ENCODE measurements around the gene TRIM74.
"Not testable (repeated sequence)": the region's sequence is repeated elsewhere in the genome, so short reads cannot be mapped to it uniquely, and the experiment has no call there.

Gene TRIM74

DNA sequence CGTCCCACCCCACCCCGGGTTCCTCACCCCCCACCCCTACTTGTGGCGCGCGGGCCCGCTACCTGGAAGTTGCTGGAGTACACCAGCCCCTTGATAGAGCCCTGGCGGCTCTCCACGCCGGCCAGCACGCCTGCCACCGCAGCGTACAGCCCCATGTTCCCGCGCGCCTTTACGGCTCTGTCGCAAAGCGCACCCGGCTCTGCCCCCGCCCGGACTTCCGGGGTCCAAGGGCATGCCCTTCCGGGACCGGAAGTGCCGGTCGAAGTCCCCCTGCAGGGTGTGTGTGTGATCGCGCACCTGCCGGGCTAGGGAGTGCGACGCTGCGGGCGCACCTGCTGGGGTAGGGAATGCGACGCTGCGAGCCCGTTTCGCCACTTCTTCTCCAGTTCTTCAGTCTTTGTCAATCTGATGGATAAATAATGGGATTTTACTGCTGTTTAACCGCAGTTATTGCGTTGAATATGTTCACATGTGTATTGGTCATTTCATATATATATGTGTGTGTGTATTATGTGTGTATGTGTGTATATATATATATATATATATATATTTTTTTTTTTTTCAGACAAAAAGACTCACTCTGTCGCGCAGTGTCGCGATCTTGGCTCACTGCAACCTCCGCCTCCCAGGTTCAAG is 14.6 kb downstream of the TRIM74 start:
- not testable (repeated sequence) for DNase-seq

DNA sequence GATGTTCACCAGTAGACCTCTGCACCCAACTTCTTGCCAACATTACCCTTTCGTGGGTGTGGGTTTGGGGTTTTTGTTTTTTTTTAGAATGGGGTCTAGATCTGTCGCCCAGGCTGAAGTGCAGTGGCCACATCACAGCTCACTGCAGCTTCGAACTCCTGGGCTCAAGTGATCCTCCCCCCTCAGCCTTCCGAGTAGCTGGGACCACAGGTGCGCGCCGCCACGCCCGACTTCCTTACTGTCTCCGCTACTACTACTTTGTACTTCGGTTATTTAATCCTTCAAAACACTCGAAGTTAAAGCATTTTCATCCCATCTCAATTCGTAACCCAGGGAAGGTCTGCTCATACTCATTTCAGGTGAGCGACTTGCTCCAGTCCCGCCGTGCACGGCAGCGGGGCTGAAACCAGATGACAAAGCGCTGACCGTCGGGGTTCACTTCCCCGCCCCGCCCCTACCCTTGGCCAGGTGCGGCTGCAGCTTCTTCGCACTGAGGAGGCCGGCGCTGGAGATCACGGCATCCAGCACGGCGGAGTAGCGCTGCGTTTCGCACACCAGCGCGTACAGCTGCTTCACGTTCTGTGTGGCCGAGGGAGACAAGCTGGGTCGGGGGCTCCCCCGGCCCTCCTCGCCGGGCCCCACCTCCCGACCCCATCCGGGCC is 15.2 kb downstream of the TRIM74 start:
- not testable (repeated sequence) for DNase-seq

DNA sequence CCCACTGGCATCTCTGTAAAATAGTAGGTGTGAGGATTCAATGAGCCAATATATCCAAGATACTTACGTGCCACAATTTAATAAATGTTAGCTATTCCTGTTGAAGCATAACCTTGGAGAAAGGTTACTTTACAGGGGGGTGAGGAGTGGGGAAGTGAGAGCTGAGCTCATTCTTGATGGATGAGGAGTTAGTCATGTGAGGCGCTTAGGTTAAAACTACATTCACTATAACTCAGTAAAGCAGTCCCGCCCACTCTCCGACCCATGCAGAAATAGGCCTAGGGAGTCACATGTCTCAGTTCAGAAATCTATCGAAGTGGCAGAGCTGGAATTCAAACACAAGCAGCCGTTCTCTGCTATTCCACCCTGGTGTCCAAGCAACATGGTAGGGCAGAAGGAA is 18.8 kb downstream of the TRIM74 start:
- not testable (repeated sequence) for DNase-seq

DNA sequence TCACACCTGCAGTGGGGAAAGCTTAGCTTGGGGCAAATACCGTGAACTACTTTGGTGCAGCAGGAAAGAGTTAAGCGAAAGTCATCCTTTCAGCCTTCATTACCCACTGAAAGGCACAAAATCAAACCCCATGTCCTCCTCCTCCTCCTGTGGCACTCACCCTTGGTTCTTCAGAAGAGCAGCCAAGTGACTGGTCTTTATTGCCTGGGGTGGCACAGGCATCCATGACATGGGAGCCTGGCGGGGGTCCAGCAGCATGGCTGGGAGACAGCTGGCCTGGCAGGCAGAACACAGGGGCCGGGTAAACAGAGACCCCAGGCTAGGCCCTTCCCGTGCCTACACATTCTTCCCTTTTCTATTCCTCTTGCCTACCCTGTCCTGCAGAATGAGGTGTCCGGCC is 19.6 kb downstream of the TRIM74 start:
- not testable (repeated sequence) for DNase-seq

DNA sequence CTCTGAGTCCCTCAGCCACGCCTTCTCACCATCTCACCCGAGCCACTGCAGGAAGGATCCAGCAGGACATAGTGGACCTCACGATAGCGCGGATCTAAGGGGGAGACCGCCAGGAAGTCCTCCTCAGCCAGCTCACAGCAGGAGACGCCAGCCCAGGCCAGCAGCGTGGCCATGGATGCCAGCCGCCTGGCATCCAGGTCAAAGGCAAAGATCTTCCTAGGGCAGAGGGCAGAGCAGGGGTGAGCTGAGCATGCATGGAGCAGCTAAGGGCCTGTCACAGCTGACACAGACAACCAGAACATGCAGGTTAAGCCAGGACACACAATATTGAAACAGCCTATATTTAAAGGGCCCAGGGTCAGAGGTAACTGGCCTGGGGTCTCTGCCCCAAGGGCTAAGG is 20.0 kb downstream of the TRIM74 start:
- DNase-seq: not testable (repeated sequence)

DNA sequence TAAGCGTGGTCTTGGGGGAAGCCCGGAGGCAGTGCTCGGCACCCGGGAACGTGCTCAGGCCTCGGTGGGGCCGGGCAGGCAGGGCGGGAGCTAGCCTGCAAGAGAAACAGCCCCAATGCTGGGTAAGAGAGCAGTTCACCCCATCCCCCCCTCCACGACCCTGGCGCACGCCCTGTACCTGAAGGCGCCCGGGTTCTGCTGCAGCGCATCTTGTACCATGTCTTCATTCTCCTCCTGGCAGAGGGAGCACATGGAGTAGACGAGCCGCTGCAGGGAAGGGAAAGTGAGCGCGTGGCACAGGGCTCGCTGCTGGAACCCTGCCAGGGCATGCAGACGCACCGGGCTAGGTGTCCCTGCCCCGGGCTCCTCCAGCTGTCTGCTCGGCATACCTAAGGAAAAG is 20.6 kb downstream of the TRIM74 start:
- not testable (repeated sequence) for DNase-seq

DNA sequence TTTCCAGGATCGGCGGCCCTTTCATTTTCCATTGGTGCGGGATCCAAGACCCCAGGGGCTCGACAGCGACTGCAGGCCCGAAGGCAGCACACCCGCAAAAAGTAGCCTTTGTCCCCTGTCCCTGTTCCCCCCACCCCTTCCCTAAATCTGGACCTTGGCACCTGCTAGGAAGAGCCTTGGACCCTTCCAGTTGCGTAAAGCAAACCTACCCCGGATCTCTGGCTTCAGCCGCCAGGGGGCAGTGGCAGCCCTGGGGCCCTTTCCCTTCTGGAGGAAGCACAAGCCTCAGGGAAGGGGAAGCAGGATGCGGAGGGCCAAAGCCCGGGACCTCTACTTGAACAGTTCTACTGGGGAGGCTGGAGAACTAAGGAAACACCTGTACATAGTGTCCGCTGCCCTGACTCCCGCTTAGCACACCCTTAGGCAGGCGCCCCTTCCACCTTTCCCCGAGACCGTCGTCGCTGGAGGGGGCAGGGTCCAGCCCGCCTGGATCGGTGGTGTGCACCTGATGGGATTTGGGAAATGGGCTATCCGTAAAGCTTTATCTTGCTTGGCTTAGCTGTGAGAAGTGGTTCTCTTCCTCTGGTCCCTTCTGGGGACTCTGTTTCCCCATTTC is 23.0 kb downstream of the TRIM74 start:
- DNase-seq: not testable (repeated sequence)

DNA sequence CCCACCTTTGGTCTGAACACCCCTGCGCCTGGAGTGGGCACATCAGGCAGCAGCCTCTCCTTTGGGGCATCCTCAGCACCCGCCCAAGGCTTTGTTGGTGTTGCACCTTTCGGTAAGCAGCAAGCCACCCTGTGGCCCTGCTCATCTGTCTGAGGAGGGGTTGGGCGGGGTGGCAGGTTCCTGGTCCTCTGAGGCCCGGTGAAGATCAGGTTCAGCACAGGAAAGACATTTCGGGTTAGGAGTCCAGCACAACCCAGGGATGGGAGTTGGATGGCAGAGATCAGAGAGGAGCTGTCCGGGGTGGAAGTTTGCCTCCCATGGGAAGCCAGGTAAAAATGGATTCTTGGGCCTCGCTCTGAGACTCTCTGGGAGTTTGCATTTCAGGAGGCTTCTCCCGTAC is 23.7 kb downstream of the TRIM74 start:
- DNase-seq: not testable (repeated sequence)

DNA sequence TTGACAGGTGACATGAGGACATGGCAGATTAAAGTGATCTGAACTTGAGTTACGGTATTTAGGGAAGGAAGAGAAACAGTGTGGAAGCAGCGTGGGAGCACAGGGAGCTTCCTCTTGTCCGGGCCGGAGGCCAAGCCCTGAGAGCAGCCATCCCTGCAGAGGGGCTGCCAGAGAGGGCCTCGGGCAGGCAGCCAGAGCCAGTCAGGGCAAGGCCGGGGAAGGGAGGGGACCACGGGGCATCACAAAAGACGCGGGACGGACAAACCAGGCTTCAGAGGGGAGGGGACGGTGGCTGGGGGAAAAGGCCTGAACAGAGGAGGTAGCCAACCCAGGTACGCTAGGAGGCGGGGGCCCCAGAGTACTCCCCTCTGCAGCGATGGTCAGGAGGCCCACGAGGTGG is 24.3 kb downstream of the TRIM74 start:
- DNase-seq: not testable (repeated sequence)

DNA sequence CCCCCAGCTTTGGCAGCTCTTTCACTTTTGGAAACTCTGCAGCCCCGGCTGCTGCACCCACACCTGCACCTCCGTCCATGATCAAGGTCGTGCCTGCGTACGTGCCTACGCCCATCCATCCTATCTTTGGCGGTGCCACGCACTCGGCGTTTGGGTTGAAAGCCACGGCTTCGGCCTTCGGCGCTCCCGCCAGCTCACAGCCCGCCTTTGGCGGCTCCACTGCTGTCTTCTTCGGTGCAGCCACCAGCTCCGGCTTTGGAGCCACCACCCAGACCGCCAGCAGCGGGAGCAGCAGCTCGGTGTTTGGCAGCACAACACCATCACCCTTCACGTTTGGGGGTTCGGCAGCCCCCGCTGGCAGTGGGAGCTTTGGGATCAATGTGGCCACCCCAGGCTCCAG is 26.3 kb downstream of the TRIM74 start:
- not testable (repeated sequence) for DNase-seq

DNA sequence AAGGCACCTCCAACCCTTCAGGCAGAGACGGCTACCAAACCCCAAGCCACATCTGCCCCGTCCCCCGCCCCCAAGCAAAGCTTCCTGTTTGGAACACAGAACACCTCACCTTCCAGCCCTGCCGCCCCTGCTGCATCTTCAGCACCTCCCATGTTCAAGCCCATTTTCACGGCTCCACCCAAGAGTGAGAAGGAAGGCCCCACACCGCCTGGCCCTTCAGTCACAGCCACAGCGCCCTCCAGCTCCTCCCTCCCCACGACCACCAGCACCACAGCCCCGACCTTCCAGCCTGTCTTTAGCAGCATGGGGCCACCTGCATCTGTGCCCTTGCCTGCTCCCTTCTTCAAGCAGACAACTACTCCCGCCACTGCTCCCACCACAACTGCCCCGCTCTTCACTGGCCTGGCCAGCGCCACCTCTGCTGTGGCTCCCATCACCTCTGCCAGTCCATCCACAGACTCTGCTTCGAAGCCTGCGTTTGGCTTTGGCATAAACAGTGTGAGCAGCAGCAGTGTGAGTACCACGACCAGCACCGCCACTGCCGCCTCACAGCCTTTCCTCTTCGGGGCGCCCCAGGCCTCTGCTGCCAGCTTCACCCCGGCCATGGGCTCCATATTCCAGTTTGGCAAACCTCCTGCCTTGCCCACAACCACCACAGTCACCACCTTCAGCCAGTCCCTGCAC is 27.1 kb downstream of the TRIM74 start:
- not testable (repeated sequence) for DNase-seq

DNA sequence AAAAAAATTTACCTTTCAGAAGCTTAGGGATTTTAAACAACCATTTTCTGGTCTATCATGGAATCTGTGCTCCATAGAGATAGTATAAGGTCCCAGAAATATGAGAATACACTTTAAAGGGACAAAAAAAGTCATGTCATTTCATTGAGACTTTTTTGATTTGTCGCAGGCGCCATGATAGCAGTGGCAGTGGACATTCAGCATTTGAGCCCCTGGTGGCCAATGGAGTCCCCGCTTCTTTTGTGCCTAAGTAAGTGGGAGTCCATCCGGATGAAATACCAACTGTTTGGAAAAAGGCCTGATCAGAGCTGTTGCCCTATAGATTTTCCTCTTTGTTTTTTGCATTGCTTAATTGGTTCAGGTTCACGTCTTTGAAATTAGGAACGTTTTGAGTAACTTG is 41.0 kb downstream of the TRIM74 start:
- DNase-seq: not testable (repeated sequence)

DNA sequence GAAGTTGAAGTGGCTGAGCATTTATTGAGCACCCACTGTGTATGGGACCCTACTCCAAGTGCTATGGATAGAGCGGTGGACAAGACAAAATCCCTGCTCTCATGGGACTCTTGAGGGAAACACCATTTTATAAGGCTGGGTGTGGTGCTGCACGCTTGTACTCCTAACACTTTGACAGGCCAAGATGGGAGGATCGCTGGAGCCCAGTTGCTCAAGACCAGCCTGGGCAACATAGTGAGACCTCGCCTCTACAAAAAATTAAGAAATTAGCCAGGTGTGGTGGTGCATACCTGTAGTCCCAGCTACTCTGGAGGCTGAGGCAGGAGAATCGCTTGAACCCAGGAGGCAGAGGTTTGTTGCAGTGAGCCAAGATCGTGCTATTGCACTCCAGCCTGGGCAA is 41.5 kb downstream of the TRIM74 start:
- not testable (repeated sequence) for DNase-seq

DNA sequence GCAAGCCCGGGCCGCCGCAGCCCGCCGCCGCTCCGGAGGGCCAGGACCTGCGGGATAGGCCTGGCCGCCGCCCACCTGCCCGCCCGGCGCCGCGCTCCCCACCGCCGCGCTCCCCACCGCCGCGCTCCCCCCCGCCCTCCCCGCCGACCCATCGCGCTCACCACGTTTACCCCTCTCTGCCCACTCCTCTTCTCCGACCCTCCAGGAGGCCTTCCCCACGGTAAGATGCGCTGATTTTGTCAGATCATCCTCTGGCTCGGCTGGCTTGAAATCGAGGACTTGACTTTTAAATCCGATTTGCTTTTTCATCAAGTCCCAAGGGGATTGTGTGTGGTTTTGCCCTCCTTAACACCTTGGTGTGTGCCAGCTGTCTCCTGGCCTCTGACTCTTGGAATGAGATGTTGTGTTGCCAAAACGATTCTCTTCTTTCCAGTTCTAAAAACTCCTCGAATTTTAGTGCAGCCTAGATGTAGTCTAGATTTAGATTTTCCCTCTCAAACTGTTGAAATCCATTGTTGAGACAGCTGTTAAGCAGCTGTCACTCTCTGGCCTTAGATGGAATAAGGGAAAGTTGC is 43.6 kb downstream of the TRIM74 start:
- no peak for DNase-seq

DNA sequence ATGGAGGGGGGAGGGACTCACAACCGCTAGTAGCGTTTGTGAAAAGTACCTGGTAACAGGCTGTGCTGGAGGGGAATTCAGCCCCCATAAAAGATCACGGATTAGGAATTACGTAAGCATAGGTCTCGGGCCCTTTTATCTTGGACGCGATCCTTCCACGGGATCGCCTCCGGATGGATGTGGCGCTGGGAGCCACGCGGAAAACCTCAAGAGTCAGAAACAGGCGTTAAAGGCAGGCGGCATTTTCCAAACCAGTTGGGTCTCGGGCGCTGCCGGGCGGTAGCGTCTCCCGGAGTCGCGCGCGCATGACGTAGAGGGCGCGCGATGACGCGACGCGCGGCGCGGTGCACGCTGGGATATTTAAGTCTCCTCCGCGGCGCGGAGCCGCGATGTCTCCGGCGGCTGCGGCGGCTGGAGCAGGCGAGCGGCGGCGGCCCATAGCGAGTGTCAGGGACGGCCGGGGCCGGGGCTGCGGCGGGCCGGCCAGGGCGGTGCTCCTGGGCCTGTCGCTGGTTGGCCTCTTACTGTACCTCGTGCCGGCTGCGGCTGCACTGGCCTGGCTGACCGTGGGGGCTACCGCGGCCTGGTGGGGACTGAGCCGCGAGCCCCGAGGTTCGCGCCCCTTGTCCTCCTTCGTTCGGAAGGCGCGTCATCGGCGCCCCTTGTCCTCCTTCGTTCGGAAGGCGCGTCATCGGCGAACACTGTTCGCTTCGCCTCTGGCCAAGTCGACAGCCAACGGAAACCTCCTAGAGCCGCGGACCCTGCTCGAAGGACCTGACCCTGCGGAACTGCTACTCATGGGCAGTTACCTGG is 44.3 kb downstream of the TRIM74 start, which contains the start of gene POM121:
TSS of gene POM121 (plus strand) at position 363 of the 813 bp plus-strand sequence. CDS start at position 390, 27 bp downstream.
- peak; percentile 71 to 86 for DNase-seq

DNA sequence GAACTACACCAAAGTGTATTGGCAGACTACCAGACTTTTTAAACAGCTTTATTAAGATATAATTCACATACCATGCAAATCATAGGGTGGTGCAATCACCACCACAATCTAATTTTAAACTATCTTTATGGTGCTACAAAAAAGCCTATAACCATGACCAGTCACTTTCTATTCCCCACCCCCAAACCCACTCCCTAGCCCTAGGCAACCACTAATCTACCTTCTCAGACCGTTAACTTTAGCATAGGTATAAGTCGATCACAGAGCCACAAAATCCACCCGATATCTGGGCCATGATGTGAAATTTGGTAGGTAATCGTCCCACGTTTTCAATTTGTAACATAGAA is 44.9 kb downstream of the TRIM74 start:
- no peak for DNase-seq

DNA sequence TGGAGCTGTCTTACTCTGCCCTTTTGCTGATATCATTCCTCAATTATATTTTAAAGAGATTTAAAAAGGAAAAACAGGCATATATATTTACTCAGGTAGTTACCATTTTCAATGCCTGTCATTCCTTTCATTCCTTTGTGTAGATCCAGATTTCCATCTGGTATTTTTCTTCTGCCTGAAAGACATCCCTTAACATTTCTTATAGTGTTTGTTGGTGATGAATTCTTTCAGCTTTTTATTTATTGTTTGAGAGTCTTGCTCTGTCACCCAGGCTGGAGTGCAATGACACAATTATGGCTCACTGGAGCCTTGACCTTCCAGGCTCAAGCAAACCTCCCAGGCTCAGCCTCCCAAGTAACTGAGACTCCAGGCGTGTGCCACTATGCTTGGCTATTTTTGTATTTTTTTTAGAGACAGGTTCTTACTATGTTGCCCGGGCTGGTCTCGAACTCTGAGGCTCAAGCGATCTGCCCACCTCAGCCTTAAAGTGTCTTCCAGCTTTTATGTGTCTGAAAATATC is 50.0 kb downstream of the TRIM74 start:
- no peak for DNase-seq

DNA sequence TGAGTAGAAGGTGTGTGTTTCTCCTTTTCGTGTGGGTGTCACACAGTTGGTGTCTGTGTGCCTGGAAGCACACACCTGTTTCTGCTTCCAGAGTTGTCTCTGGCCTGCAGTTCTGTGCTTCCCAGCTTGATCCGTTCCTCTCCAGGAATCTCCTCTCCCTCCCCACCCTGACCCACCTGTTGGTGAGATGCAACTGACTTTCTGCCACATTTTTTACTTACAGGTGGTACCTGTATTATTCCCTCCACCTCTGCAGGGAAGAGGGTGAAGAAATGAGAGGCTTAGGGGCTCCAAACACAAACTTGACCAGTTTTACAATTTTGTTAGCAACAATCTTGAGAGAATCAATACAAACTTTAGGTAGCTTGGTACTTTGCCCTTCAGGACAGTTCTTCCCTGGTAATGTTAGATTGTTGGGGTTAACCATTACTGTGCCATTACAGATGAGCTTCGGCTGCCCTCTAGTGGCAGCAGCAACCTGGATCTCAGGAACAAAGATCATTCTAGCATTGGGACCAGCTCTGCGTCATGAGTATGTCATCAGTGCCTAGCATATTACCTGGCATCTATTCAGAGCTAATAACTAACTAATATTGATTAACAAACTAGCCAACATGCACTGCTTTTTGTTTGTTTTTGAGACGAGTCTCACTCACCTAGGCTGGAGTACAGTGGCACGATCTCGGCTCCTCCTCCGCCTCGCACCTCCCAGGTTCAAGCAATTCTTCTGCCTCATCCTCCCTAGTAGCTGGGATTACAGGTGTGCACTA is 54.3 kb downstream of the TRIM74 start:
- peak in 1 of 2 experiments; percentile 26 for DNase-seq

DNA sequence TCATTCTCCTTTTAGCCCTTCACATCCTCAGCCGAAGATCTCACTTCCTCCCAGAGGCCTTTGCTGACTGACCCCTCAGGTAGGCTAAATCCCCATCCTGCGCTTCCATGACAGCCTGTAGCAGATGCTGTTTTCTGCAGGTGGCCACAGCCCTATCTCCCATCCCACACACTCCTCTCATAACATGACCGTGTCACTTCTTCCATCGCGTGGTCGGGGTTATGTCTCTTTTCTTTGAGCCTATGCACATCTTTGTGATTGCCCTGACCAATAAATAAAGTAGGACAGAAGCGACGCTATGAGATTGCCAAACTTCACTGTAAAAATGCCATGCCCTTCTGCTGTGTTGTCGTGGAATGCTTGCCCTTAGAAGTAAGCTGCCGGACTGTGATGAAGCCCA is 55.5 kb downstream of the TRIM74 start:
- not testable (repeated sequence) for DNase-seq

DNA sequence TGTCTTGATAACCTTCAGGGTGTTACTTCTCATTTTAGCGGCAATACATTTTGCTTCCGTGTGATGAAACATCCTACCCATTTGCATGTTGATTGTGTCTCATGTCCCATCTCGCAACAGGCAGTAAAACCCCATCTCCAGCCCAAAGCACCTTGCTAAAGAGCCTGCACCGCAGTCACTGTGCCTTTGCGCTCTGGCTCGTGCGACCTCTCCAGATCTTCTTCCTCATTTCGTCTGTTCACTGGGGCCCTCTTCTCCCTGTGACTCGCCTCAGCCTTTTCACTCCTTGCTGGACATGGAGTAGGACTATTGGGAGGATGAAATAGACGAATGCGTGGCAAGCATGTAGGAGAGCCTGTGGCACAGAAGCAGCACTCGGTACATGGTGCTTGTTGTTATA is 57.9 kb downstream of the TRIM74 start:
- not testable (repeated sequence) for DNase-seq
